IPS-NIHi7 (cell line): Measurements from ENCODE around the gene SNX9.
"Not testable (repeated sequence)": the region's sequence is repeated elsewhere in the genome, so short reads cannot be mapped to it uniquely, and the experiment has no call there.

ENCODE experiments used
- DNase-seq: peaks from one replicate; pipeline ENCODE4 v3.0.0; 2012; ENCODE audit warnings: mixed read lengths; ENCODE audit errors: extremely low spot score

Gene SNX9

GRCh38 chr6:157858664-157859063 is 35.6 kb downstream of the SNX9 start:
- DNase-seq: not testable (repeated sequence)

GRCh38 chr6:157859775-157860504 is 36.9 kb downstream of the SNX9 start:
- DNase-seq: no peak

GRCh38 chr6:157860505-157860991 is 37.5 kb downstream of the SNX9 start:
- DNase-seq: no peak

- DNase-seq: no peak
Observed at GRCh38 chr6:157861184-157861583, 38.1 kb downstream of the SNX9 start.

GRCh38 chr6:157861814-157862213 is 38.8 kb downstream of the SNX9 start:
- no peak for DNase-seq

- DNase-seq: no peak
Observed at GRCh38 chr6:157862706-157863105, 39.7 kb downstream of the SNX9 start.

GRCh38 chr6:157864185-157864761 is 41.2 kb downstream of the SNX9 start:
- no peak for DNase-seq

DNA sequence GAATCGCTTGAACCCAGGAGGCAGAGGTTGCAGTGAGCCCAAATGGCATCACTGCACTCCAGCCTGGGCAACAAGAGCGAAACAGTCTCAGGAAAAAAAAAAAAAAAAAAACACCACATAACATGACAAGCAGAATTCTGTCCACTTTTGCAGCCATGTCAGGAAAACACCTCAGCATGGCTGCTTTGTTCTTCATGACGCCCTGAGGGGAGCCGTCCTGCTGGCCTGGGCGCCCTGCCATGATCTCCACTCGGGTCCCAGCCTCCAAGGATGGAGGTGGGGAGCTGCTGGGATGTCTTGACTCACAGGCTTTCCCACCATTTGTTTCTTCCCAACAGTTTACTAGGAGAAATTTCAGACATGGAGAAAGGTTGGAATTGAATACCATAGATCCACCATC is 42.2 kb downstream of the SNX9 start:
- DNase-seq: no peak

DNA sequence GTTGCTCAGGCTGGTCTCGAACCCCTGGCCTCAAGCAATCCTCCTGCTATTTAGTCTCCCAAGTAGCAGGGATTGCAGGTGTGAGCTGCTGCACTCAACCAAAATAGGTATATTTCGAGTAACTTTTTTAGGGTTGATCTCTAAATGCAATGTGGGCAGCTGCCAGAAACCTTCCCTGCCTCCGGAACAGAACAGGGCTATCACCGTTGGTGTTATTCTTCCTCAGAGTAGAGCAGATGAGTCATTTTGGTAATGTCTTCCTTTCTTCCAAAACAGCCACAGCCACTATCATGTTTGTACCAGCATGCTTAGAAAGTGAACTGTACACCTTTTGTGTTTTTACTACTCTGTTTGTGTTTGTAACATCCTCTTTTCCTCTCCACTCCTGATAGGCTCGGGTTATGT is 44.1 kb downstream of the SNX9 start:
- DNase-seq: no peak

DNA sequence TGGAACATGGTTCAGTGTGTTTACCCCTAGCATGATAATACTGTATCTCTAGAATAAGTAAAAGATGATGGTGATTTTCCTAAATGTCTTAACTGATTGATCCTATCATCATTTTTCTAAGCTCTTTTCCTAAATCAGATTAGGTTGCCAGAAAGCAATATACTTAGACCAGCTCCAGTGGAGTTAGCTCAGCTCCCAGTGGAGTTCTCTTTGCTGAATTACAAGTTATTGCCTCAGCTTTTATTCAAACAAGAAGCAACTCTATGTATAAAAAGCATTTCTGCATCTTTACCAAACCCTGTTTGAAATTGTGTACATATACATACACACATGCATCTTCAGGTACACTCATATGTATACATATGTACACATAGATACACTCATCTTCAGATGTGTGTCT is 44.9 kb downstream of the SNX9 start:
- DNase-seq: no peak

GRCh38 chr6:157868835-157869234 is 45.8 kb downstream of the SNX9 start:
- no peak for DNase-seq

DNA sequence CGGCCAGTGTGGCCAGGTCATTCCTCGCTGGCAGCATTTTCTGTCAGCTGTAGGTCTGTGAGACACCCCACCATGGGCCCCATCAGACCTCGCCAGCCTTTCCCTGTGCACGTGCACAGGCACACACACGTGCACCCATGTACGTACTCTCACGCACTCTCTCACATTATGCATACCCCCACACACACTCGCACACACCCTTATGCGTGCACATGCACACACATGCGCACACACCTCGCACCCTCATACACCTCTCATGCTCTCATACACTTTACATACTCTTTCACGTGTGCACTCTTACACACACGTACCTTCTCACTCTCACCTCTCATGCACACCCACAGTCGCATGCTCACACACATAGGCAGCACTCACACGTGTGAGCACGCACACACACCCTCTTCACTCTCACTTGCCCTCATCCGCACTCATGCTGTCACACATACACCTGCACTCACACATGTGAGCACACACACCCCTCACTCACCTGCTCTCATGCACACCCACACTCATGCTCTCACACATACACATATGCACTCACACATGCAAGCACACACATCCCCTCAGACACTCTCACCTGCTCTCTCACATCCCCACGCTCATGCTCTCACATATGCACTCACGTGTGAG is 46.7 kb downstream of the SNX9 start:
- DNase-seq: no peak

GRCh38 chr6:157873735-157874344 is 50.8 kb downstream of the SNX9 start:
- DNase-seq: peak; percentile 83

DNA sequence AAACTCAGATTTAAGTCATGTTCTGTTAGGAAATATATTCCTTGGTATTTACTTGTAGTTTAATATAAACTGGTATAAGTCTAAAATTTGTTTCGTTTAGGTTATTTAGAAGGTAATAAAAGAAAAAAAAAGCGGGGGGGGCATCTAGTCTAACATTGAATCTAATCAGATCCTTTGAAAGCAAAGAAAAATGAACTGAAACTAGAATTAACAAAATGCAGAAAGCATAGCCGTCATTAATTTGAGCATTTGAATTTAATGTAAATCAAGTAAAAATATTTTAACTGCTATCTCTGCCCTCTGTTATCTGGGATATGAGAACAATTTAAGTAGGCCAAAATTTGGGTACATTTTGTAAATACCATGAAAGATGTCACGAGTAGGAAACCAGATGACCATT is 54.1 kb downstream of the SNX9 start:
- DNase-seq: no peak

DNA sequence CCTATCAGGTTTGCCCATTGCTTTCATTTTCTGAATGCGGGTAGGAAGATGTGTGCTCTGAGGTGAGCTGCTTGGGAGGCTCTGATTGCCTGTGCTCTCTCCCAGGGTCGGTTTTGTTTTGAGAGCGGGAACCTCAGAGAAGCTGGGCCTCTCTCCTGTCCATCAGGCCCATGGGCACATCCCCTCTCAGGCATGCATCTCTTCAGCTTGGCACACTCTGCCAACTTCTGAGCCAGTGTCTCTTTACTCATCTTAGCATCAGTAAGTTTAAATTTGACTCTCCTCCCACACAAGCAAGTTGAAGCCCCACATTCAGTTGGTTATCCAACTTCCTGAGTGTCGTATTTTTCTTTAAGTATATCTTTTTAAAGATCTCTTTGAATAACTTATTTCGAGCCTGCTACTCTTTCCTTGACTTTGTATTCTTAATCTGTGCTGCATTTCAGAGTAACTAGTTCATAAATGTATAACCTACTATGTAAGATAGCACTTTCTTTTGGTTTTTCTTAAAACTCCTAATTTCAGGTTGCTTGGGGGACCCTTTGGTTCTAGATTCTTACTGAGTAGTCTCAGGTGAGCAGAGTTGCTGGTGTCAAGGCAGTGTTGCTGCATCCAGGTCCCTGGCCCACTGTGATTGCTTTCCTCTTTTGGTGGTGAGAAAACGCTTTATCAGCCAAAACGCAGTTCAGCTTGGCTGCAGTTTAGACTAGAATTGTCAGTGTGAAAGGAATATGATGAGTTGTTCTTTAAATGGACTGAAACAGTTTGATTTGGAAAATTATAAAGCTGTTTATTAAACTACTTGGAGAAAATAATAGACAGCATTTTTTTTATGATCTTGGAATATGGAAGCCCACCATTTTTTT is 54.8 kb downstream of the SNX9 start:
- DNase-seq: no peak

GRCh38 chr6:157879034-157879872 is 56.2 kb downstream of the SNX9 start:
- DNase-seq: no peak

GRCh38 chr6:157879873-157880254 is 56.8 kb downstream of the SNX9 start:
- DNase-seq: peak; percentile 16

DNA sequence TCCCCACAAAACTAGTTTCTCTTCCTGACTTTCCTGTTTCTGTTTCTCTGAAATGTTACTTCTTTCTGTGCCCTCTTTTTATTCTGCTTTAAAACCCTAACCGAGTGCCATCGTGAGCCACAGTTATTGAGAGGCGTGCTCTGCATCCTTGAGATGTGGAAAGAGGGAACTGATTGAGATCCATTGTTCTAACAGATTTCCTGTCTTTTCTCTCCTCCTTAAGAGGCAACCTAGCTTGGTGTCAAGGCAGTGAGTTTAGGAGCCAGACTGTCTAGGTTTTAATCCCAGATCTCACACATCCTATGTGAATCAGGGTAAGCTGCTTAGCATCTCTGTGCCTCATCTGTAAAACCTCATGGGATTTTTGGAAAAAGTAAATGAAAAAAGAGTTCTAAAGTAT is 57.5 kb downstream of the SNX9 start:
- DNase-seq: no peak

DNA sequence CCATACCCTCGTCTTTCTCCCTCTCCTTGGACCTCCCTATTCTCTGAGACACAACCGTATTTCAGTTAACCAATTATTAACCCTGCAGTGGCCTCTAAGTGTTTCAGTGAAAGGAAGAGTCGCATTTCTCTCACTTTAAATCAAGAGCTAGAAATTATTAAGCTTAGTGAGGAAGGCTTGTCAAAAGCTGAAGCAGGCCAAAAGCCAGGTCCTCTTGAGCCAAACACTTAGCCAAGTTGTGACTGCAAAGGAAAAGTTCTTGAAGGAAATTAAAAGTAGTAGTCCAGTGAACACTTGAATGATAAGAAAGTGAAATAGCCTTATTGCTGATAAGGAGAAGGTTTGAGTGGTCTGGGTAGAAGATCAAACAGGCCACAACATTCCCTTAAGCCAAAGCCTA is 58.3 kb downstream of the SNX9 start:
- DNase-seq: no peak

DNA sequence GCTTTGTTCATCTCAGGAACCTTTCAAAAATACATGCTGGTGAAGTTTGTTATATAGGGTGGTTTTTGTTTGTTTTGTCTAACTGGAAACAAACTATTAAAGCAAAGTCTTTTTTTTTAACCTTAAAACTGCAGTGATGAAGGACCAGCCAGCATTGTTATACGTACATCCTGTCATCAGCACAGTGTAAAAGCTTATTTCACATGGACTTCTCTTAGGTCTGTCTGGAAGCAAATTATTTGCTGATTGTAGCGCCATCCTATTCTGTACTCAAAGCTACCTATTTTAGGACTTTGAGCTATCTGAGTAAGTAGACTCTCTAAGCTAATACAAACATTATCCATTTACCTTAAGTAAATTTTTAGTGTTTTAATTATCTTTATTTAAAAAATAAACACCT is 61.7 kb downstream of the SNX9 start:
- DNase-seq: no peak
